HG03439 (cell line): ENCODE data around the gene TAF12.
"Not testable (repeated sequence)": the region's sequence is repeated elsewhere in the genome, so short reads cannot be mapped to it uniquely, and the experiment has no call there.

Experiments
- ATAC-seq: cut with Tn5 transposase; IDR thresholded peaks from one replicate; pipeline ENCODE4 v1.9.1; 2021; ENCODE audit warnings: mild to moderate bottlenecking, moderate library complexity; ENCODE audit not compliant: unreplicated experiment

The TAF12 gene

GRCh38 chr1:28642847-28643635 is at the start of gene TAF12:
Gene TAF12, minus strand, starts transcription at chr1:28643067. Its CDS starts 20,986 bp downstream, at chr1:28622081.
- ATAC-seq: peak; percentile 69

DNA sequence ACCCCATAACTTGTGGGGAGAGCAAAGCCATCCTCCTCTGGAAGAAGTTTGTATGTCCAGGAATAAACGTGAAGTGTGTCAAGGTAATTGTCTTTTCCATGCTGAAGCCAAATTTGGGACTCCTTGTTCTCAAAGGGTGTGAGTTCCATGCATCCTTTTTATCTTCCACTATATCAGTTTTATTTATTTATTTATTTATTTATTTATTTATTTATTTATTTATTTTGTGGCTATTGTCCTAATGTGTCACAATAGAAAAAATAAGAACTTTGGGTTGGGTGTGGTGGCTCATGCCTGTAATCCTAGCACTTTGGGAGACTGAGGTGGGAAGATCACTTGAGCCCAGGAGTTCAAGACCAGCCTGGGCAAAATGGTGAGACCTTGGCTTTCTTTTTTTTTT is 48.8 kb upstream of the TAF12 start:
- not testable (repeated sequence) for ATAC-seq

GRCh38 chr1:28684937-28685336 is 42.1 kb upstream of the TAF12 start:
- no peak for ATAC-seq

DNA sequence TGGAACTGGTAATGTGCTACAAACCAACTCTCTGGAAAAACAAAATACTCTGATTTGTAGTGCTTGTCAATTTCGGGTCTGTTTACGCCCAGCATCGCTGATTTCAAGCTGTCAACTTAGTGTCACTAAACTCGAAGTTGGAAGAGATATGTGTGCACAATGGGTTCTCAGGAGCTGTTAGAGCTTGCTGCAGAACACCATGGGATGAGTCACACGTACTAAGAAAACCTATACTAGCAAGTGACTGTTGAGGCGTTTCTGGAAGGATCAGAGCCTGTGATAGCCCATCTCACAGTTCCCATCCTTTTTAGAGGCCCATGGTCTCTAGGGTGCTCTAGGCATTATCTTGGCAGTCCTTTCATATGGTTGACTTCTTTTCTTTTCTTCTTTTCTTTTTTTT is 40.0 kb upstream of the TAF12 start:
- ATAC-seq: no peak

DNA sequence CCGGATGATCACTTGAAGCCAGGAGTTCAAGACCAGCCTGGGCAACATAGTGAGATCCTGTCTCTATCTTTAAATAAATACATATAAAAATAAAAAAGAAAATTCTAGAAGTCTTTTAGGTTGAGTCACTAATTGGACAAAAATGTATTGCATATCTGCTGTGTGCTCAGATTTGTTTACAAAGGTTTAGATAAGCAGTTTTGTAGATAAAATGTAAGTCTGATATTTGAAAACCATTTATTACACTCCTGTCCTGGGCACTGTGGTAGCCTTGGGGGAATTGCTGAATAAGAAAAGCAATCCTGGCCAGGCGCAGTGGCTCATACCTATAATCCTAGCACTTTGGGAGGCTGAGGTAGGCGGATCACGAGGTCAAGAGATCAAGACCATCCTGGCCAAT is 37.3 kb upstream of the TAF12 start:
- ATAC-seq: no peak

DNA sequence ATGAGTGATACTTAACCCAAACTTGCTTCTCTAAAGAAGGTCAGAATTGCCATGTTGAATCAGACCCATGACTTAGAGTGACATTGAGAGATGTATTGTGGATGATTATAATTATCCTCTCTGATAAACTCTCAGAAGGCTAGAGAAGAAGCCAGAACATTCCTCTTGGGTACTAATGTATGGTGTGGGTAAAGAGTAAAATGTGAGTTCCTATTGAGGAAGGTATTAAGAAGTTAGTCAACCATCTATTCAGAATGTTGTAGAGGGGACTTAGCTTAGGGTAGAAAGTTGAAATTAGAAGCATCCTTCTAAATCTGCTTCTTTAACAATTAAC is 33.0 kb upstream of the TAF12 start:
- no peak for ATAC-seq

- not testable (repeated sequence) for ATAC-seq
These were observed 30.1 kb upstream of the TAF12 start for GRCh38 chr1:28672971-28673370.

DNA sequence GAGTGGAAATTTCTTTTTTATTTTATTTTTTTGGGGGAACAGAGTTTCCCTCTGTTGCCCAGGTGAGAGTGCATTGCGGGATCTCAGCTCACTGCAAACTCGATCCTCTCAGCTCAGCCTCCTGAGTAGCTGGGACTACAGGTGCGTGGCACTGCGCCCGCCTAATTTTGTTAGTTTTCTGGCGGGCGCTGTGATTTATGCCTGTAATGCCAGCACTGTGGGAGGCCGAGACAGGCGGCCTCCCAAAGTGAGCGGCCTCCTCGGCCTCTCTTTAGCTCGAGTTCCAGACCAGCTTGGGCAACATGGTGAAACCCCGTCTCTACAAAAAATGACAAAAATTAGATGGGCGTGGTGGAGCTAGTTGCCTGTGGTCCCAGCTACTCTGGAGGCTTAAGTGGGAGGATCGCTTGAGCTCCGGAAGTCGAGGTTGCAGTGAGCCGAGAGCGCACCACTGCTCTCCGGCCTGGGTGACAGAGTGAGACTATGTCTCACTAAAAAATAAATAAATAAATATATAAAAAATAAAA is 28.4 kb upstream of the TAF12 start:
- no peak for ATAC-seq

DNA sequence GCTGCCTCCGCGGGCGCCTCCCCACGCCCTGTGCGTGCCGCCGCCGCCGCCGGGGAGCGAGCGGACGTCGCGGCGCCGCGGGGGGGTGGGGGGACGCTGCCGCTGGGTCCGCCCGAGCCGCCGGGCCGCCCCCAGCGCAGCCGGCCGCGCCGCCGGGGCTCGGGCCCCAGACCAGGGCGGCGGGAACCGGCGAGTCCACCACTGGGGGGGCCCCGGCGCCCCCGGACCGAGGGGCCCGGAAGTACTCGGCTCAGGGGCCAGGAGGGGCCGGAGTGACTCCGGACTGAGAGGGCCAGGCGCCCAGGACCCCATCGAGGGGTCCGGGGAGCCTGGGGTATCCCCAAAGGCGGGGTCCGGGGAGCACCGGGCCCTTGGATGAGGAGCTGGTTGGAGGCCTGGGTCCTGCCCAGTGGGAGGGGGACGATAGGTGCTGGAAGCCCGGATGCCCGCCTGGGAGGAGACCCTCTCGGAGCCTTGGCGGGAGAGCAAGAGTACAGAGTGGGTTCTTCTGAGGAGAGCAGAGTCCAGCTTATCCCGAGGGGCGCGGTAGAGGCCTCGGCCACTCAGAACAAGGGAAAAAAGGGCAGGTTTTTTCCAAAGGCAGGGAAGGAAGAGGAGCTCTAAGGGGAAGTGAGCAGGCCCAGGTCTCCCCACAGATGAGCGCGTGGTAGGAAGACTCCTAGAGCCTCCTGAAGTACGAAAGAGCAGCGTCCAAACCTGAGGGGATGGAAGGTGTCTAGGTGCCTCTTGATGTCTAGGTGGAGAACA is 26.3 kb upstream of the TAF12 start:
- peak; percentile 33 for ATAC-seq

DNA sequence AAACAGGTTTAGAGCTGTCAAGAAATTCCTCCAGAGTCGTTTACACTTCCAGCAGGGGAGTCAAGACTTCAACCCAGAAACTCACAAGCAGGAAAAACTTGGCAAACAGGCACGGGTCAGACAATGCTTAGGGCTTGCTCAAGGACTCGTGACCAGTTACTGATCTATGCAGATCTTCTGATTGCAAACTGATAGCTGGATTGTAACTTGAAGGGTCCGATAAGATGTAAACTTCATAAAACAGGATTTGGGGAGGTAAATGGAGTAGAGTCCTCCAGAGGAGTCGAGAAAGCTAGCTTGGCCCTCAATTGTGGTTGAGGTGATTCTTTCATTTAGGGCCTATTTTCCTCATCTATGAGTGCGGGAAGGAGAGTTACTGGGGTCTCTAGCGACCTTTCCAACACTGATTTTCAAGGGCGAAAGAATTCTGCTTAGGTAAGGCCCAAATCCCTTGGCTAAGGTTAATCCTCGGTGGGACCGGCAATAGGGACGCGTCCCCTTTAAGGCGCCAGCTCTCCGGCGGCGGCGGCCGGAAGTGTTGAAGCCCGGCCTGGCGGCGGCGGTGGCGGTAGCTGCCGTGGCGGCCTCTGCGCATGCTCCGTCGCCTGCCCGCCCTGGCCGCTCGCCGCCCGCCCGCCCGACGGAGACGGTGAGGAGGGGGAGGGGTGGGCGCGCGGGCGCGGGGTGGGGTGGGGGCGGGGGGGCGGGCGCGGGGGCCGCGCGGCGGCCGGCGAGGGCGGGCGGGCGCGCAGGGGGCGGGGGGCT is 25.5 kb upstream of the TAF12 start, which contains the start of gene GMEB1:
Gene GMEB1, plus strand, starts transcription at position 594 of the 765 bp plus-strand sequence. CDS start 14,829 bp downstream, outside the sequence.
- peak; percentile 69 for ATAC-seq

DNA sequence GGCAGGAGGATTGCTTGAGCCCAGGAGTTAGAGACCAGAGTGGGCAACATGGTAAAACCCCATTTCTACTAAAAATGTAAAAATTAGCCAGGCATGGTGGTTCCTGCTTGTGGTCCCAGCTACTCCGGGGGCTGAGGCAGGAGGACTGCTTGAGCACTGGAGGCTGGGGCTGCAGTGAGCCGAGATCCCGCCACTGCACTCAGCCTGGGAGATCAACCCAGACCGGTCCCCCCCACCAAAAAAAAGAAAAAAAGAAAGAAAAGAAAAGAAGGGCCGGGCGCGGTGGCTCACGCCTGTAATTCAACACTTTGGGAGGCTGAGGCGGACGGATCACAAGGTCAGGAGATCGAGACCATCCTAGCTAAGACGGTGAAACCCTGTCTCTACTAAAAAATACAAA is 23.9 kb upstream of the TAF12 start:
- ATAC-seq: no peak

DNA sequence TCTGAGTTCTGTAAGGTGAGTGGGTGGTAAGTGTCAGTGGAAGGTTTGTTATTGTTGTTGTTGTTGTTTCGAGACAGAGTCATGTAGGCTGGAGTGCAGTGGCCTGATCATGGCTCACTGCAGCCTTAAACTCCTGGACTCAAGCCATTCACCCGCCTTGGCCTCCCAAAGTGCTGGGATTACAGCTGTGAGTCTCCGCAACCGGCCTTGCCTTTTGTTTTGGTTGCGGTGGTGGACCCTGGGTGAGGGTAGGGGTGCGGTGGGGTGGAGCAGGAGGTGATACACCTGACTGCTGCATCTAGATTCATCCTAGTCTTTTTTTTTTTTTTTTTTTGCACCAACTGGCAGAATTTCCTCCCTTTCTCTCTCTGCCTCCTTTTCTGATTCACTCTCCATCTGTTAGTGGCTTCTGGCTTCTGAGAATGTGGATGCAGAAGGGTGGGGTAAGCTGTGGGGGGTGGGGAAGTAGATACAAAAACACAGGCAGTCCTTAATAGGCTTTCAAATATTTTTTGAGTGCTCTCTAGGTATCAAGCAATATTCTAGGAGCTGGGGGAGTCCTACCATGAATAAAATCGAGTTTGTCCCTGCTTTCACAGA is 21.1 kb upstream of the TAF12 start:
- no peak for ATAC-seq

GRCh38 chr1:28656335-28656734 is 13.5 kb upstream of the TAF12 start:
- ATAC-seq: no peak

DNA sequence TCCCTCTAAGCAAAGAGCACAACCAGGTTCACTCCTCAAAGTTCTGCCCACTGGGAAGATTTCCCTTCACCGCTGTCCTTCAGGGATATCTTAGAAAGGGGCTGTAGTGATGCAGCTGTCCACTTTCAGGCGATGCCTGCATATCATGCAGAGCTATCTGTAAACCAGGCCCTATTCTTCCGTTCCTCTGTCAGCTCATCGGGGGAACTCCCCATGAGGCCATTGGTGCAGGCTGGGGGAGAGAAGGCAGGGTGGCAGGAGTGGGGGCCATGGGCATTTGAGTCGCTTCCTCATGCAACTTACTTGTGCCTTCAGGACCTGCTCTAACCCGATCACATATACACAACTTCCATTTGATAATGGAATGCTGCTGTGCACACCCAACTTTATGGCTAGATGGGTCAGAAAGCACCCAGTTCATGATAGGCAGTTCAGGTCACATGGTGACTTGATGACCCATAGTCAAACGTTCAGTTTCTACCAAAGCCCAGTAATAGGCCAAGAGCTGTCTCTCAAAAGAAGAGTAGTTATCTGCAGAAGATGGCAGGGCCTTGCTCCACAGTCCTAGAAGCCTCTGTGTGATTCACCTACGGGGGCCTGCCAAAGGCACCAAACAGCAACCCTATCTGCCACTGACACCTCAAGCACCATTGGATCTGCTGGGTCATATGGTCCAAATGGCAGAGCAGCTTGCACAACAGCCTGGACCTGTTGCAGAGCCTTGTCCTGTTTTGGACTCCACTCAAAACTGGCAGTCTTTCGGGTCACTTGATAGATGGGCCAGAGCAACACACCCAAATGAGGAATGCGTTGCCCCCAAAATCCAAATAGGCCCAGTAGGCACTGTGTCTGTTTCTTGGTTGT is 12.8 kb upstream of the TAF12 start:
- not testable (repeated sequence) for ATAC-seq

DNA sequence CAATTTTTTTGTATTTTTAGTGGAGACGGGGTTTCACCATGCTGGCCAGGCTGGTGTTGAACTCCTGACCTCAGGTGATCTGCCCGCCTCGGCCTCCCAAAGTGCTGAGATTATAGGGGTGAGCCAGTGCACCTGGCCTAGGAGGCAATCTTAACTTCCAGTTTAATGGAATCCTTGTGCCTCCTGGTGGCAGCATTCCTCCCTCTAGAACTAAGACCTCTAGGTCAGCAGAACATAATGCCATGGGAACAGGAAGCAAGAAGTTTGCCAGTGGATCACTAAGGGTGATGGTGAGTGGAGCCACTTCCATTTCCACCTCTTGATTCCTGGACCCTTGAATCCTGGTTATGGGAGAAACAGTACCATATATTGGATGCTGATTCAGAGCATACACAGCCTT is 11.0 kb upstream of the TAF12 start:
- not testable (repeated sequence) for ATAC-seq

DNA sequence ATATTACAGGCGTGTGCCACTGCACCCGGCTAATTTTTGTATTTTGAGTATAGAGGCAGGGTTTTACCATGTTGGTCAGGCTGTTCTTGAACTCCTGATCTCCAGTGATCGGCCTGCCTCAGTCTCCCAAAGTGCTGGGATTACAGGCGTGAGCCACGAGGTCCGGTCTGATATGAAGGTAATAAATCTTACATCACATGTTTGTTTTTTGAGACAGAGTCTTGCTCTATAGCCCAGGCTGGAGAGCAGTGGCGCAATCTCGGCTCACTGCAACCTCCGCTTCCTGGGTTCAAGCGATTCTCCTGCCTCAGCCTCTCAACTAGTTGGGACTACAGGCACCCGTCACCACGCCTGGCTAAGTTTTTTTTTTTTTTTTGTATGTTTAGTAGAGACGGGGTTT is 10.2 kb upstream of the TAF12 start:
- ATAC-seq: not testable (repeated sequence)

DNA sequence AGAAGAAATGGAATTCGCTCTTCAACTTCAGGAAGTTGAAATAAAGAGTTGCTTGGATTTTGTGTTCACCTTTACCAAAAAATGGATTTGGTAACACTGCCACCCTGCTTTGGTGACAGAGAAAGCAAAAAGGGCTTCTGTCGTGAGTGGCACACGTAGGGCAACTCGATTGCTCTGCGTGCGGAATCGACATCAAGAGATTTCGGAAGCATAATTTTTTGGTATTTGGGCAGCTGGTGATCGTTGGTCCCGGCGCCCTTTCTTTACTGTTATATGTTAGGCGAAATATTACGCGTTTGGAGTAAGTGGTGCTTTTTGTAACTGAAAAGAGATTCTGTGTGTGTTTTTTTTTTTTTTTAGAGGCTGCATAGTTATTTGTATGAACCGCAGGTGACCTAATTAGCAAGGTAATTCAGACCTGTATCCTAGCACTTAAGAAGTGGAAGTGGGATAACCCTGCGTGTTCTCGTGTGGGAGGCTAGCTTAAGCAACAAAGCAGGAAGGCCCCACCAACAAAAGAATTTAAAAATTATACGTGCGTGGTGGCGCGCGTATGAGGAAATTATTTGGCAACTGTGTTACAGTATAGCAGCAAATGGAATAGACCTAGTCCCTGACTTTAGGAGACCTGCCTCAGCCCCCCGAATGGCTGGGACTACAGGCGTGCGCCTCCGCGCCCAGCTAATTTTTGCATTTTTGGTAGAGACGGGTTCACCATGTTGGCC is 5.8 kb upstream of the TAF12 start, which contains the start of gene RNU11:
Gene RNU11, plus strand, starts transcription at position 127 of the 725 bp plus-strand sequence.
- ATAC-seq: peak; percentile 67

GRCh38 chr1:28648008-28648473 is 5.2 kb upstream of the TAF12 start:
- ATAC-seq: peak; percentile 67

GRCh38 chr1:28646040-28646439 is 3.2 kb upstream of the TAF12 start:
- ATAC-seq: no peak
